GM13976 (cell line): ENCODE results near the gene MGST2.

Experiments
- DNase-seq: peaks from one replicate; pipeline ENCODE4 v3.0.0; 2012; ENCODE audit warnings: low spot score
- in situ Hi-C: fragments of 300-500 bp; cut with MboI; formaldehyde crosslinking; loops from one replicate; pipeline ENCODE4 v1.12.0; 2022; ENCODE audit warnings: low sequenced_read_pairs, mixed read lengths, inconsistent platforms; ENCODE audit not compliant: unreplicated experiment
- TF ChIP-seq, protein P1 (sequence below): IDR thresholded peaks from 2 replicates; pipeline ENCODE4 v1.5.1; 2012; ENCODE audit warnings: borderline replicate concordance, mild to moderate bottlenecking; ENCODE audit not compliant: insufficient read depth; ENCODE audit errors: extremely low read depth, missing control alignments, control extremely low read depth

Gene MGST2

DNA sequence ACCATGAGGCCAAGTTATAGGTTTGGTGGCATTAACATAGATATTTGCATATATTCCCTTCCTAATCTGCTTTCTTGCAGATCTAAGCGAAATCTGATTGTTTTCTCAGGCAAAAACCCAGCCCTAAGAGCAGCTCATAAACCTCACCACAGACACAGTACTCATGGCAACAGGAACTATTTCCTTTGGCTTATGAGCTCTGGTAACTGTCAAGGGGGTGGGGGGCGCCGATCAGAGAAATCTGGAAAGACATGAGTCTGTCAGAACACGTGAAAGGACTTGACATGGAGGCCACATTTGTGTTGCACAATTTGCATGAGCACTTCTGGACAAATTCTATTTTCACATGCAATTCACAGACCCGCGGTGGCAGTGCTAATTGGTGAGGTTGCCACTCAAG is 83.7 kb downstream of the MGST2 start:
- in situ Hi-C loops = no loop called here
- no peak for DNase-seq
- TF ChIP-seq, protein P1, sequence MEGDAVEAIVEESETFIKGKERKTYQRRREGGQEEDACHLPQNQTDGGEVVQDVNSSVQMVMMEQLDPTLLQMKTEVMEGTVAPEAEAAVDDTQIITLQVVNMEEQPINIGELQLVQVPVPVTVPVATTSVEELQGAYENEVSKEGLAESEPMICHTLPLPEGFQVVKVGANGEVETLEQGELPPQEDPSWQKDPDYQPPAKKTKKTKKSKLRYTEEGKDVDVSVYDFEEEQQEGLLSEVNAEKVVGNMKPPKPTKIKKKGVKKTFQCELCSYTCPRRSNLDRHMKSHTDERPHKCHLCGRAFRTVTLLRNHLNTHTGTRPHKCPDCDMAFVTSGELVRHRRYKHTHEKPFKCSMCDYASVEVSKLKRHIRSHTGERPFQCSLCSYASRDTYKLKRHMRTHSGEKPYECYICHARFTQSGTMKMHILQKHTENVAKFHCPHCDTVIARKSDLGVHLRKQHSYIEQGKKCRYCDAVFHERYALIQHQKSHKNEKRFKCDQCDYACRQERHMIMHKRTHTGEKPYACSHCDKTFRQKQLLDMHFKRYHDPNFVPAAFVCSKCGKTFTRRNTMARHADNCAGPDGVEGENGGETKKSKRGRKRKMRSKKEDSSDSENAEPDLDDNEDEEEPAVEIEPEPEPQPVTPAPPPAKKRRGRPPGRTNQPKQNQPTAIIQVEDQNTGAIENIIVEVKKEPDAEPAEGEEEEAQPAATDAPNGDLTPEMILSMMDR = no peak

DNA sequence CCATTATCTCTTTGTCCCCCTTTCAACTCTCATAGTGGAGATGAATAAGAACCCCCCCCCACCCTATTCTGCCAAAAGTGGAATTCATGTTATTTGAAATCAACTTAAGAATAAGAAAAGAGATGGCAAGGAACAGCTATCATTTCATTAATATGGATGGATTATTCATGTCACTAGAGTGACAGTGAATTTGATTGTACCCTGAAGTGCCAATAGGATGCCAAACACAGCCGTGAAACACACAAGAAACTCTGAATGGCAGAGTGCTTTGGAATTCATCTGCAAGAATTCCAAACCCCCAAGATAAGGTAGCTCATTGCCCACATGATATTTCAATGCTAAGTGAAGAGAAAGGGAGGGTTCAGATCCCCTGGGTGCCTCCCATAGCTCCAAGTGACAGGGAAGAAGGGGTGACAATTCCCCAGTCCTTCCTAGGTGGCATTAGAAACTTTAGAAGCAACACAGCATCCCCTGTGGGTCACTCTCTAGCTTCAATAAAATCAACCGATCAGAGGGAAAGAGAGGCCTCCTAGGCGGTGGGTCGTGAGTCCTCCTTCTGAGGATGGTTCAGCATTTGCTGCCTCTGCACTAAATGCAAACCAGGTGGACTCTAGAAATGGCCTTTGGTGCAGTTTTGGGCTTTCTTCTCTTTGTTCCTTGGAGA is 84.3 kb downstream of the MGST2 start:
- in situ Hi-C loops = no loop called here
- no peak for DNase-seq
- TF ChIP-seq, protein P1 = no peak

GRCh38 chr4:139753686-139754085 is 88.1 kb downstream of the MGST2 start:
- TF ChIP-seq, protein P1 = no peak
- in situ Hi-C loops = no loop called here
- no peak for DNase-seq
